Measurements from ENCODE around the gene TMEM179B.

GRCh38 chr11:62792202-62792575, 5.0 kb downstream of the TMEM179B start:
- TF ChIP-seq CTCF (IDR thresholded peaks at IDR 0.05 in 2 of 3, conservative IDR thresholded peaks at IDR 0.05 in 1 of 3; ENCODE audit: insufficient read depth in 2 of 3, low read depth in 1 of 3, low read length in 3 of 3) (no peak), SNIP1 (IDR thresholded peaks at IDR 0.05; ENCODE audit: low read depth) (no peak), JUNB (CRISPR knock-in tag; conservative IDR thresholded peaks at IDR 0.05) (no peak), EP400 (IDR thresholded peaks at IDR 0.05) (no peak)
